ENCODE results near the gene LPCAT4.
"Not testable (repeated sequence)": the region's sequence is repeated elsewhere in the genome, so short reads cannot be mapped to it uniquely, and the experiment has no call there.

GRCh38 chr15:34403899-34404298 lies 36.9 kb upstream of the LPCAT4 start:
- TF ChIP-seq POLR2AphosphoS5 (IDR thresholded peaks at IDR 0.05; ENCODE audit: borderline replicate concordance, low read depth, low read length); EZH2 (IDR thresholded peaks at IDR 0.05): not testable (repeated sequence)
